Measurements from ENCODE around the gene UBAC2.

DNA sequence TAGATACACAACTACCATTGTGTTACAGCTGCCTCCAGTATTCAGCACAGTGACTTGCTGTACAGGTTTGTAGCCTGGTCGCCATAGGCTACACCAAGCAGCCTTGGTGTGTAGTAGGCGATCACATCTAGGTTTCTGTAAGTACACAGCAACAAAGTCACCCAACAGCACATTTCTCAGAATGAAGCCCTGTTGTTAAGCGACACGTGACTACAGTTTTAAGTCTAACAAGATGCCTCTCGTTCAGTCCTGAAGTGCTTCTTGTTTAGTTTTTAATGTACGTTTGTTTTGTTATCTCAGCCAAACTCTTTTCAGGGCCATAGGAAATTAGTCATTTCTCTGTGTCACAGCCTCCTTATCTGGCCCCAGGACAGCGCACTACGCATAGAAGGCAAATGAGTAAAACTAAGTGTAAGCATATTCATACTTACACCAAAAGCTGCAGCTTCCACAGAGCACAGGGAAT is 156.5 kb downstream of the UBAC2 start:
- TF ChIP-seq, protein P1, sequence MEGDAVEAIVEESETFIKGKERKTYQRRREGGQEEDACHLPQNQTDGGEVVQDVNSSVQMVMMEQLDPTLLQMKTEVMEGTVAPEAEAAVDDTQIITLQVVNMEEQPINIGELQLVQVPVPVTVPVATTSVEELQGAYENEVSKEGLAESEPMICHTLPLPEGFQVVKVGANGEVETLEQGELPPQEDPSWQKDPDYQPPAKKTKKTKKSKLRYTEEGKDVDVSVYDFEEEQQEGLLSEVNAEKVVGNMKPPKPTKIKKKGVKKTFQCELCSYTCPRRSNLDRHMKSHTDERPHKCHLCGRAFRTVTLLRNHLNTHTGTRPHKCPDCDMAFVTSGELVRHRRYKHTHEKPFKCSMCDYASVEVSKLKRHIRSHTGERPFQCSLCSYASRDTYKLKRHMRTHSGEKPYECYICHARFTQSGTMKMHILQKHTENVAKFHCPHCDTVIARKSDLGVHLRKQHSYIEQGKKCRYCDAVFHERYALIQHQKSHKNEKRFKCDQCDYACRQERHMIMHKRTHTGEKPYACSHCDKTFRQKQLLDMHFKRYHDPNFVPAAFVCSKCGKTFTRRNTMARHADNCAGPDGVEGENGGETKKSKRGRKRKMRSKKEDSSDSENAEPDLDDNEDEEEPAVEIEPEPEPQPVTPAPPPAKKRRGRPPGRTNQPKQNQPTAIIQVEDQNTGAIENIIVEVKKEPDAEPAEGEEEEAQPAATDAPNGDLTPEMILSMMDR (IDR thresholded peaks at IDR 0.05): no peak
- TF ChIP-seq EZH2phosphoT487 (IDR thresholded peaks at IDR 0.05): no peak

All from neural progenitor cell (in vitro differentiated cells).